ENCODE results near the gene OBSCN.
"Not testable (repeated sequence)": the region's sequence is repeated elsewhere in the genome, so short reads cannot be mapped to it uniquely, and the experiment has no call there.

Gene OBSCN

DNA sequence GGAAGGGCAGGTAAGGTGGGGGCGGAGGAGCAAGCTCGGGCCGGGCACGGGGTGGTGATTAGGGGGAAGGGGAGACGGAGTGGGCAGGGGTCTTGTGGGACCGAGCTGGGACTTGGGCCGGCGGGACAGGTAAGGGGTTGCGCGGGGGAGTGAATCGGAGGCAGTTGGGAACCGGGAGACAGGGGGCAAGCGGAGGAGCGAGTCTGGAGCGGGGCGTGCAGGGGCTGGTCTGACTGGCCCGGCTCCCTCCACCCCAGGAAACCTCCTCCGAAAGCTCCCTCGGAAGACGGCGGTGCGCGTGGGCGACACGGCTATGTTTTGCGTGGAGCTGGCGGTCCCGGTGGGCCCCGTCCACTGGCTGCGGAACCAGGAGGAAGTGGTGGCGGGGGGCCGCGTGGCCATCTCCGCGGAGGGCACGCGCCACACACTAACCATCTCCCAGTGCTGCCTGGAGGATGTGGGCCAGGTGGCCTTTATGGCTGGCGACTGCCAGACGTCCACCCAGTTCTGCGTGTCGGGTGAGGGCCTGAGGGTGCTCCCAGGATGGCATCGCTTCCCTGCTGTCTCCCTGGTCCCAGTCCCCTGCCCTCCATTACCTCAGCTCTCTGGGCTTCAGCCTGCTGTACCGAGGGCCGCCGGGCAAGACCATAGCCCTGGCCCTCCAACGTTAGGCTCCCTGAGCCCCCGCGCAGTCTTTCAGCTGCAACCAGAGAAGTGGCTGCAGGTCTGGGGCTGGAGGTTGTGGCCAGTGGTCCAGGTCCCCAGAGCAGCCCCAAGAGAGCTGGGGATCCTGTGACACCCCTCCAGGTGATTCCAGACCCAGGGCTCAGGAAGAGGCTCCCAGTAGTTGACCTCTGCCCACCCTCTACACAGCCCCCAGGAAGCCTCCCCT is 6.3 kb downstream of the OBSCN start:
- DNase-seq (ENCODE audit: low spot score): no peak

DNA sequence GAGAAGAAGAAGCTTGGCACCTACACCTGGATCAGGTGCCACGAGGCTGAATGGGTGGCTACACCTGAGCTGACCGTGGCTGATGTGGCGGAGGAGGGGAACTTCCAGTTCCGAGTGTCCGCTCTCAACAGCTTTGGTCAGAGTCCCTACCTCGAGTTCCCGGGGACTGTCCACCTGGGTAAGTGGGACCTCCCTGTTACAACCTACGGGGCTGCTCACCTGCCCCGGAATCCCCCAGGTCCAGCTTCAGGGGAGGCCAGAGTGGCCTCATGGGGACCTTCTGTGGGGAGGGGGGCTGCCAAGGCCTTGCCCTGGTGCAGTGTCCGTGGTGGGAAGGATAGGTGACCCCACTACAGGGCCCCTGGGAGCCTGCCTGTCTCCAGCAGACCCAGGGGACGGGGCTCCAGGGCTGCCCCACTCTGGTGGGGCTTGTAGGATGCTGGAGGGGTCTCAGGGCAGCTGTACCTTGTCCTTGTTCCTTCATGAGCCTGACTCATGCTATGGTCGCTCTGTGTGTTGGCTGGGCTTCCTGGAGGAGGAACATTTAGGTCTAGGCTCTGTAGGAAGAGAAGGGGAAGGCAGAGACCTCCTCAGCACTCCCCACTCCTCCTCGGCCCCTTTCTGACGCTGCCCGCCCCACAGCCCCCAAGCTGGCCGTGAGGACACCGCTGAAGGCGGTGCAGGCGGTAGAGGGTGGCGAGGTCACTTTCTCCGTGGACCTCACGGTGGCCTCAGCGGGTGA is 7.2 kb downstream of the OBSCN start:
- no peak for DNase-seq (ENCODE audit: low spot score)

DNA sequence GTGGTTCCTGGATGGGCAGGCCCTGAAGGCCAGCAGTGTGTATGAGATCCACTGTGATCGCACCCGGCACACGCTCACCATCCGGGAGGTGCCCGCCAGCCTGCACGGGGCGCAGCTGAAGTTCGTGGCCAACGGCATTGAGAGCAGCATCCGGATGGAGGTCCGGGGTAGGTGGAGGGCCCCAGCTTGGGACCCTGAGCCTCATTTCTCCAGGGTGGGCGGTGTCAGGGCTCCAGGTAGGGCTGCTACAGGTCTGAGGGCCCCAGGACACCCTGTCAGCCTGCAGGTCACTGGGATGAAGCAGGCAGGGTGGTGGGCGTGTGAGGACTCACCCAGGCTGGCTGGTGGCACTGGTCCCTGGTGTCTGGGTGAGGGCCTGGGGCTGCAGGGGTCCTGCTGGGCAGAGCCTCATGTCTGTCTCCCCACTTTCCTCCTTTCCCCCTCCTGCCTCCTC is 7.8 kb downstream of the OBSCN start:
- no peak for DNase-seq (ENCODE audit: low spot score)

DNA sequence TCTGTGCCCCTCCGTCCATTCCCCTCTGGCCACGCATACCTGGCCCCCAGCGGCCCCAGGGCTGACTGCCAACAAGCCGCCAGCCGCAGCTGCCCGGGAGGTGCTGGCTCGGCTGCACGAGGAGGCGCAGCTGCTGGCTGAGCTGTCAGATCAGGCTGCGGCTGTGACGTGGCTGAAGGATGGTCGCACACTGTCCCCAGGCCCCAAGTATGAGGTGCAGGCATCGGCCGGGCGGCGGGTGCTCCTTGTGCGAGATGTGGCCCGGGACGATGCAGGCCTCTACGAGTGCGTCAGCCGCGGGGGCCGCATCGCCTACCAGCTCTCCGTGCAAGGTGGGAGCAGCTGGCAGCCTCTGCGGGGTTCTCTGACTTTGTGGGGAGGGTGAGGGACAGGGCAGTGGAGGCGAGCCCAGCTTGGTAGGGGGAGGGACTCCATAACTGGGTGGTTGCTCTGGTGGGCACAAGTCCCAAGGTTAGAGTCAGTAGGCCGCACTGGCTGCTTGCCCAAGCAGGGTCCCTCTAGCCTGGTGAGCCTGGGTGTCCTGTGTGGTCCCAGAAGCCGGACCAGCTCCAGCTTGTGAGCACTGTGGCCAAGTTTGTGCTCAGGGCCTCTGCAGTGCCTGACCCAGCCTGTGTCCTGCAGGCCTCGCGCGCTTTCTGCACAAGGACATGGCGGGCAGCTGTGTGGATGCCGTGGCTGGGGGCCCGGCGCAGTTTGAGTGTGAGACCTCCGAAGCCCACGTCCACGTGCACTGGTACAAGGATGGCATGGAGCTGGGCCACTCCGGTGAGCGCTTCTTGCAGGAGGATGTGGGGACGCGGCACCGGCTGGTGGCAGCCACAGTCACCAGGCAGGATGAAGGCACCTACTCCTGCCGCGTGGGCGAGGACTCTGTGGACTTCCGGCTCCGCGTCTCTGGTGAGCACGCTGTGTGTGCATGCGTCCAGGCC is 8.8 kb downstream of the OBSCN start:
- no peak for DNase-seq (ENCODE audit: low spot score)

DNA sequence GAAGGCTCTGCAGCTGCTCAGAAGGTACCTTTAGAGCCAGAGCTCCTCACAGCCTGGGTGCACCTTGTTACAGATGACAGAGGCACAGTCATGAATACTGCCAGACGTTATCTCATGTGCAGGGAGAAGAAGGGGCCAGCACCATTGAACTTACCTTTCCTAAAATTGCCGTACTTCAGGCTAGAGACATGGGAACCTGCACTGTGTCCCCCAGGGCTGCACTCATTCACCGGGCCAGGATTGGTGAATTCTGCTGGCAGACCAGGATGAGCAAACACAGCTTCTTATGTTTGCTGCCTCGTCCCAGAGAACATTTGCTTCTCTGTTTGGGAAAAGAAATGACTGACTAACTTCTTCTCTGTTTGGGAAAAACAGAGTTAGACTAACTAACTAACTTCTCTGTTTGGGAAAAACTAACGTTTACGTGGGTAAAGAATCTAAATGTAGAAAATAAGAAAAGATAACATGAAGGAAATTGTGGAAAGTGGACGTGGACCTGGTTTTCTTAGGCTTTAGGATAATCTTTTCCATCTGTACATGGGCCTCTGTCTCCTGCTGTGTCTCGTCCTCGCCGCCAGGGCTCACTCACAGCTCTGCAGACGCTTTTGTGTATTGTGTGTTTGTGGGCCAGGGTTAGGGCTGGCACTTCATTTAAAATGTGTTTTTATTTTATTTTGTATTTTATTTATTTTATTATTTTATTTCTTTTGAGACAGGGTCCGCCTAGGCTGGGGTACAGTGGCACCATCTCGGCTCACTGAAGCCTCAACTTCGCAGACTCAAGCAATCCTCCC is 9.9 kb downstream of the OBSCN start:
- no peak for DNase-seq (ENCODE audit: low spot score)

DNA sequence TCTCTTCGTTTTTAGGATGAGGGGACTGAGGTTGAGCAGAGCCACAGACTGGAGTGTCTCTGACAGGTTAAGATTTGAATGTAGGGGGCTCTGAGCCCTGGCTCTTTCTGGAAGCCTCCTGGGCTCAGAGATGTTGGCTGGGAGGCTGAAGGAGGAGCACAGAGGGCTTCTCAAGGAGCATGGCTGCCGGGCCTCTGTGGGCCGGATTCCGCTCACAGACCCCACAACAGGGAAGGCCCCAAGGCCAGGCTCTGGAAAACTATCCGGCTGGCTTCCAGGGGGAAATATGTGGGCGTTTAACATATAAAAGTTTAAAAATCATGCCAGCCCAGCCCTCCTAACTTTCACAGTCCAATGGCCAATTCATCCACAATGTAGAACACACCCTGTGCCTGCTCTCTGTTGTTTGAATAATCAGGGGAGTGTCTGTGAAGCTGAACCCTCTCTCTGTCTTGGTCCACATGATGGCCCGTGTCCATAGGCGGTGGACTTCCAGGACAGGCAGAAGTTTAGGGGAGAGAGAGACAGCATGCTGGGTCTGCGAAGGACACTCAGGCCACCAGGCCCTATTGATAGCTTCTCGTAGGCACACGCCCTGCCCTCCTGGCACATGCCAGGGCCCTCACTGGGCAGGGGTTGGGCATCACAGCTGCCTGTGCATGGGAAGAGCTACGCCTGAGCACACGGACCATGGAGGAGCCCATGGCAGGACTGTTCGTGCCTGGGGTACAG is 10.8 kb downstream of the OBSCN start:
- no peak for DNase-seq (ENCODE audit: low spot score)

DNA sequence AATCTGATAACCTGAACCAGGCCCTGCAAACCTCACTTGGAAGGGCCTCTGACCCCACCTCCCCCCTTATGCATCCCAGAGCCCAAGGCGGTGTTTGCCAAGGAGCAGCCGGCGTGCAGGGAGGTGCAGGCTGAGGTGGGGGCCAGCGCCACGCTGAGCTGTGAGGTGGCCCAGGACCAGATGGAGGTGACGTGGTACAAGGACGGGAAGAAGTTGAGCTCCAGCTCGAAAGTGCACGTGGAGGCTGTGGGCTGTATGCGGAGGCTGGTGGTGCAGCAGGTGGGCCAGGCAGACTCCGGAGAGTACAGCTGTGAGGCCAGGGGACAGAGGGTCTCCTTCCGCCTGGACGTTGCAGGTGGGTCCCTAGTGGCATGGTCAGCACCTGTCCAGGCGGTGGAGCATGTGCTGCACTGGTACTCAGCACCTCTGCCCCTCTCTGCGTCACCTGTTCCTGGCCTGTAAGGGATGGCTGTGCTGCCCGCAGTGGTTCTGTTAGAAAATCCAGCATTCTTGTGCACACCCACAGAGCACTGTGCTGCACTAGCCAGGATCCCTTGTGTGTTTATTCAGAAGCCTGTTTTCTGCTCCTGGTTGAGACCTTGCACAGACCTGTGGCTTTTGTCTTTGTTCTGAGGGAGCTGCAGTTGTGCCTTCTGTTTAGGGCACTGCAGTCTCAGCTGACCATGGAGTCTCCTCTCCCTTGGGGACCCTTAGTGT is 11.6 kb downstream of the OBSCN start:
- DNase-seq (ENCODE audit: low spot score): no peak

DNA sequence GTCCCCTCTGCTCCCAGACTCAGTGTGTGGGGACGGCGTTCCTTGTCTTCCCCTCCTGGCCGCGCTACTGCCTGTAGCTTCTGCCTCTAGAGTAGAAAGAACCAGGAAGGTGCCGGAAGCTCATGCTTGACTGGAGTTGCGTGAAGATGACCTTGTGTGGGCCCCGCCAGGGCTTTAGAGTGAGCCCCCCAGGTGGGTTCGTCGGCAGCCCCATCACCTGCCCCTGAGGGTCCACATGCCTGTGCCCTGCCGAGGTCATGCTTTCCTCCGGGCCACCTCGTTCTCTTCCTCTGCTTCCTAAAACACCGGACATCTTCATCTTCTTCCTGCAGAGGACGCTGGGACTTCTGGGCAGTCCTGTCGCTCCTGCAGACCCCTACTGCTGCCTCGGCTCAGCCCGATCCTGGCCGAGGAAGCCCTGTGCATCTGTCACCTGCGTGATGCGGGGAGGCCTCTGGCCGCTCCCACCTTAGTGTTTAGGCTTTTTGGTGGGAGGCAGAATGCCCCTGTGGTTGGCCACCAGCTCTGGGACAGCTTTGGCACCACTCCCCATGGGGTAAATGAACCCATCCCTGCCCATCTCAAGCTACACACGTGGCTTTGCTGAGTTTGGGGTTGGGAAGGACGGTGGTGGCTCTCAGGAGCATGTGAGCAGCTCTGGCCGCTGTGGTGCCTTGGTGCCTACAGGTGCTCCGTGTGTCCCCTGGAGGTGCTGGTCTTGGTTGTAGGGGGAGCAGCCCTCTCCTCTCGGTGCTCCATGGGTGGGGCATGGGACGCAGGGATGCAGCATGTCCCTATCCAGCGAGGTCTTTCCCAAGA is 12.3 kb downstream of the OBSCN start:
- no peak for DNase-seq (ENCODE audit: low spot score)

DNA sequence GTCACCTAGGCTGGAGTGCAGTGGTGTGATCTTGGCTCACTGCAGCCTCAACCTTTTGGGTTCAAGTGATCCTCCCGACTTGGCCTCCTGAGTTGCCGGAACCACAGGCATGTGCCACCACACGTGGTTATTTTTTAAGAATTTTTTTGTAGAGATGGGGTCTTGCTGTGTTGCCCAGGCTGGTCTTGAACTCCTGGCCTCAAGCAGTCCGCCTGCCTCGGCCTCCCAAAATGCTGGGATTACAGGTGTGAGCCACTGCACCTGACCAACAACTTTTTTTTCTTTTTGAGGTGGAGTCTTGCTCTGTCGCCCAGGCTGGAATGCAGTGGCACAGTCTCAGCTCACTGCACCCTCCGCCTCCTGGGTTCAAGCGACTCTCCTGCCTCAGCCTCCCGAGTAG is 13.3 kb downstream of the OBSCN start:
- not testable (repeated sequence) for DNase-seq (ENCODE audit: low spot score)

DNA sequence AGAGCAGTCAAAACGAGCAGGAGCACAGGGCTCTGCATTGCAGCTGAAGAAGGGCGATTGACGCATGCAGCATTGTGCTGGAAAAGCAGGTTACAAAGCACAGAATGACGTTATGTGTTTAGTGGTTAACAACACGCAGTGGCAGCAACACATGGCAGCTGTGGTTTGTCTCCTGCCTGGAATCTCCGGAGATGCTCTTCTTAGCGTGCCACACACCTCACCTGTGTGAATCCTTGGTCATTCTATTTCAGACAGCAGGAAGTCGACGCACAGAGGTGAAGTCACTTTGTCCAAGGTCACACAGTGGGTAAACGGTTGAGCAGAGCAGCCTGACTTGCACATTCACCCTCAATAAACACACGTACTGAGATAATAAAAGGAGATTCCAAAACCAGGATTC is 14.7 kb downstream of the OBSCN start:
- no peak for DNase-seq (ENCODE audit: low spot score)

DNA sequence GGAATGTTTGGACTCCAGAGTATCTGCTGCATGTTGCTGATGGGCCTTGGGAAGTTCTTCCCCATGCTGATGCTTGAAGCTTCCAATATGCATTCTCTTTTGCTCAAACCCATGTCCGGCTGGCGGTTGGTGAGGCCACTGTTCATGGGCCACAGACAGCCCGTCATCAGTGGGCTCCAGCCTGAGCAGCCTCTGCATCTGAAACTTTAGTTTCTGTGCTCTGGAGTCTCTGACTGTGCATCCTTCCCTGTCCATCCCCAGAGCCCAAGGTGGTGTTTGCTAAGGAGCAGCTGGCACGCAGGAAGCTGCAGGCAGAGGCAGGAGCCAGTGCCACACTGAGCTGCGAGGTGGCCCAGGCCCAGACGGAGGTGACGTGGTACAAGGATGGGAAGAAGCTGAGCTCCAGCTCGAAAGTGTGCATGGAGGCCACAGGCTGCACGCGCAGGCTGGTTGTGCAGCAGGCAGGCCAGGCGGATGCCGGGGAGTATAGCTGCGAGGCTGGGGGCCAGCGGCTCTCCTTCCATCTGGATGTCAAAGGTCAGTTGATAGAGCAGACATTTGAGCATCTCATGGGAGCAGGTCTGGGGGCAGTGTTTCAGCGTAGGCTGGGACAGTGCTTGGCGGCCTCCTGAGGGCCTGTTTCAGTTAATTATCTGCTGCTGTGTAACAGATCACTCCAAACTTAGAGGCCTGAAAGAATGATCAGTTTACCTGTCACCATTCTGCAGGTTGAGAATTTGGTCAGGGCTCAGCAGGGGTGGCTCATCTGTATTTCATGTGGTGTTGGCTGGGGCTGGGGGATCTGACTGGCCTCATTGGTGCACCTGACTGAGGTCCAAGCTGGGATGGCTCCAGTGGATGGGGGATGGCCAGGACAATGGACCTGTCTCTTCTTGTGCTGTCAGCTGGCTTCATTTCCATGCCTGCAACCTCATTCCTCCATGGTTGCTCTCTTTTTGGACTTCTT is 16.6 kb downstream of the OBSCN start:
- DNase-seq (ENCODE audit: low spot score): no peak

DNA sequence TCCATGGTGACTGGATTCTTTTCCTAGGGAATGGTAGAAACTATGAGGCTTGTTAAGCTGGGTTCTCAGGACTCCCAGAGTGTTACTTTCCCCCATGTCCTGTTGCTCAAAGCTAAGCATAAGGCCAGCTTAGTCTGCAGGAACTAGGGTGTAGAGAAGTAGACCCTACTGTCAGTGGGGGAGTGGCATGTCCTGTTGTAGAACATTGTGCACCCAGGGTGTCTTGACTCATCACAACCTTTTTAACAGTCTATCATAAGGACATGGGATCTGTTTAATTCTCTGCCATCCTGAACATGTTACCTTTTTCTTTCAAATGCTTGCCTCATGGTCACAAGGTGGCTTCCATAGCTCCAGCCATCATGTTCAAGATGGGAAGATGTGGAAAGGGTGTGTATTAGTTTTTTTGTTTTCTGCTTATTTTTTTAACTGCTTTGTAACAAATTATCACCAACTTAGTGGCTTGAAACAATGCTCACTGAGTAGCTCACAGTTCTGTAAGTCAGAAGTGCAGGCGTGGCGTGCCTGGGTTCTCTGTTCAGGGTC is 17.4 kb downstream of the OBSCN start:
- no peak for DNase-seq (ENCODE audit: low spot score)

DNA sequence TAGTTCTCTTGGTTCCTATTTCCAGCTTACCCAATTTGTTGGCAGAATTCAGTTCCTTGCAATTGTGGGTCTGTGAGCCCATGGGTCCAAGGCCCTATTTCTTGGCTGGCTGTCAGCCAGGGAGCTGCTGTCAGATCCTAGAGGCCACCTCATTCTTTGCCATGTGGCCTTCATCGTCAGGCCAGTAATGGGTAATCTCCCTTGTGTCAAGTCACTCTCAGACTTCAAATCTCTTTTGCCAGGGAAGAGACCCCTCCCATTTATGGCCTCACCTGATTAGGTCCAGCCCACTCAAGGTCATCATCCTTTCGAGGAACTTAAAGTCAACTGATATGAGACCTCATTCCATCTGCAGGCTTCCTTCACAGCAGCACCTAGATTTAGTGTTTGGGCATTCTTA is 17.9 kb downstream of the OBSCN start:
- DNase-seq (ENCODE audit: low spot score): no peak

DNA sequence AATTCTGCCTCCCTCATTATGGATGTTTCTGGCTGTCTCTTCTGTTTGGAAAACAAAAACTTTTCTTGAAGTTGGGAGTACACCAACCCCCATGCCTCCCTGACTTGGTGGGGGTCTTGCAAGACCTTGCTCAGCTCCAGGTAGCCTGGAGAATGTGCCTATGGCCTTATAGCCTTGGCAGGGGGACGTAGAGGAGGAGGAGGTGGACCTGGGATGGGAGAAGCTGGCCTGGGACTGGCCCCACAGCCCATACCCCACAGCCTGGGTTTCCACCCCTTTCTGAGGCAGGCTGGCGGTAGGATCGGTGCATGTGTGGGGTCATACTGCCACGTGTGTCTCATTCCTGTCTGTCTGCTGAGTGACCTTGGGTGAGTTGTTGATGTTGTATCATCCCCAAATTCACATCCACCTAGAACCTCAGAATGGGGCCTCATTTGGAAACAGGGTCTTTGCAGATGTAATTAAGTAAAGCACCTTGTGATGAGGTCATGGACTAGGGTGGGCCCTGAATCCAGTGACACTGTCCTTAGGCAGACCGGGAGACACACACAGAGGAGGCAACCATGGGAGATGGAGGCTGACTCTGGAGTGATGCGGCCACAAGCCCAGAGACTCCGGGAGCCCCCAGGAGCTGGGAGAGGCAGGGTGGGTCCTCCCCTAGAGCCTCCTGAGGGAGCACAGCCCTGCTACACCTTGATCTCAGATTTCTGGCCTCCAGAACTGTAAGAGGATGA is 18.5 kb downstream of the OBSCN start:
- DNase-seq (ENCODE audit: low spot score): no peak

DNA sequence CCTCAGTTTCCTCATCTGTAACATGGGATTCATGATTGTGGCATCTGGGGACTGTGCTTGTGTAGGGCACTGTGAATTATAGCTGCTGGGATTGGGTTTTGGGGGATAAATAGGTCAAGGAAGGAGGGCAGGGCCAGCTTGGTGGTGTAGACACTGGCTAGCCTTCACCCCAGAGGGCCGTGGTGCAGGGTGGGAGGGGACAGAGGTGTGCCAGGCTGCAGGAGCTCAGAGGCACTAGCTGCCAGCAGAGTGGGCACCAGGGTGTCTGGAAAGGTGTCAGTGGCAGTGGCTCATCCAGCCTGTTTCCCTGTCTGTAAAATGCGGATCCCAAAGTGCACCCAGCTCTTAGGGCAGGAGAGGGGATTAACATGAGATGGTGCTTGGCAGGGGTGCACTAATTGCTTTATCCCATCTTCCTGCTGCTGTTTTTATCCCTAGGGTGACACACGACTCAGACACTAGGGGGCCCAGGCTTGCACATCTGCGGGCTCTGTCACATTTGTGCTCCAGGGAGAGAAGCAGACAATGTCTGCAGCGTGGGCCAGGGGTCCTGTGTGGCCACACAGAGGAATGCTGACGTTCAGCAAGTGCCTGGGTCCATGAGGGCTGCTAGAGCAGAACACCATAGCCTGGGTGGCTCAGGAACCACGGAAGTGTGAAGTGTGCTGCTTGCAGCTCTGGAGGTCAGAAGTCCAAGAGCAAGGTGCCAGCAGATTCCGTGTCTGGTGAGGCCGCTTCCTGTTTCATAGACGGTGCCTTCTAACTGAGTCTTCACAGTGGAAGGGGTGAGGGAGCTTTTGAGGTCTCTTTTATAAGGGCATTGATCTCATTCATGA is 19.3 kb downstream of the OBSCN start:
- peak; percentile 13 for DNase-seq (ENCODE audit: low spot score)

DNA sequence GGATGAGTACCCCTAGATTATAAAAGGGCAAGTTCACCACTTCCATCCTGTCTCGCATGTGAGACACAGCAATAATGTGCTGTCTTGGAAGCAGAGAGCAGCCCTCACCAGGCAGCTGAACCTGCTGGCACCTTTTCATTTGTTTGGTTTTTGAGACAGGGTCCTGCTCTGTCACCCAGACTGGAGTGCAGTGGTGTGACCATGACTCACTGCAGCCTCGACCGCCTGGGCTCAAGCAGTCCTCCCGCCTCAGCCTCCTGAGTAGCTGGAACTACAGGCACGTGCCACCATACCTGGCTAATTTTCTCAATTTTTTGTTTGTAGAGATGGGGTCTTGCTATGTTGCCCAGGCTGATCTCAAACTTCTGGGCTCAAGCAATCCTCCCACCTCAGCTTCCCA is 20.3 kb downstream of the OBSCN start:
- DNase-seq (ENCODE audit: low spot score): not testable (repeated sequence)

All from RKO (cell line).